HFF-Myc (cell line): Measurements from ENCODE around the gene FILIP1L.

Source experiments
- DNase-seq: peaks from one replicate; pipeline ENCODE4 v3.0.0-alpha.2; 2011; ENCODE audit warnings: low read depth; ENCODE audit errors: extremely low read depth
- H3K4me3 ChIP-seq: replicated peaks from 2 replicates; pipeline ENCODE4 v1.5.1; 2011; ENCODE audit warnings: low read depth, mild to moderate bottlenecking, control low read depth, low read length
- CTCF ChIP-seq: IDR thresholded peaks from 2 replicates; pipeline ENCODE4 v1.5.1; 2012; ENCODE audit warnings: mild to moderate bottlenecking, low read depth, low read length, control low read depth; ENCODE audit errors: missing control alignments

The FILIP1L gene

GRCh38 chr3:100033903-100034471 is 80.3 kb downstream of the FILIP1L start:
- peak; percentile 59 for DNase-seq
- TF ChIP-seq CTCF = no peak
- H3K4me3 ChIP-seq = no peak overlapping the region

- TF ChIP-seq CTCF = no peak
- no peak for DNase-seq
- no peak overlapping the region for H3K4me3 ChIP-seq
Observed at GRCh38 chr3:100033184-100033583, 81.1 kb downstream of the FILIP1L start.

- no peak overlapping the region for H3K4me3 ChIP-seq
- no peak for TF ChIP-seq CTCF
- no peak for DNase-seq
Observed at GRCh38 chr3:100032243-100032642, 82.1 kb downstream of the FILIP1L start.

- TF ChIP-seq CTCF = no peak
- DNase-seq = no peak
- H3K4me3 ChIP-seq = no peak overlapping the region
Observed at GRCh38 chr3:100030914-100031425, 83.3 kb downstream of the FILIP1L start.

GRCh38 chr3:100030346-100030745 is 84.0 kb downstream of the FILIP1L start:
- no peak overlapping the region for H3K4me3 ChIP-seq
- no peak for TF ChIP-seq CTCF
- no peak for DNase-seq

- TF ChIP-seq CTCF = no peak
- no peak overlapping the region for H3K4me3 ChIP-seq
- no peak for DNase-seq
Observed at GRCh38 chr3:100029689-100030088, 84.6 kb downstream of the FILIP1L start.

GRCh38 chr3:100029052-100029451 is 85.2 kb downstream of the FILIP1L start:
- no peak for DNase-seq
- TF ChIP-seq CTCF = no peak

More at GRCh38 chr3:100029052-100029451, 85.2 kb downstream of the FILIP1L start:
- no peak overlapping the region for H3K4me3 ChIP-seq
